DMS114 treated with DMSO at 0.1 percent for 48 hours (cell line): Measurements from ENCODE around the gene EFNA5.

Experiments used
- DNase-seq: peaks from one replicate; lab custom pipeline; 2025; ENCODE audit not compliant: unreplicated experiment; lab: John Stamatoyannopoulos, UW

Gene EFNA5

DNA sequence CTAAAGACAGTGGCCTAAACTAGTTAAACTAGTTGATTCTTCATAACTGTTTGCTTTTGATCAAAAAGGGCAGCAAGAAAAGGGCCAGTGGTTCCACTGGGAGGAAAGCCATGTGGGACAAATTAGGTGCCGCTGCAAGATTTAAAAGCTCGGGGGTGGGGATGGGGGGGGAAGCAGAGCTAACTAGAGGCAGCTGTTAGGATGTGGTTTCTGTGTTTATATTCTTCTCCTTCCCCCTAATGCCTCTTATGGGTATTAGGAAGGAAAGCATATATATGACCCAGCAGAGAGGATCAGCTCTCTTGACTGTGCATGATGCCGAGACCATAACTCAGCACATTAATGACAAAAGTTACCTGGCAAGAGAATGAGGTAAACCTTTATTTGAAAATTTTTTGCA, 65.7 kb downstream of the EFNA5 start:
- no peak for DNase-seq

DNA sequence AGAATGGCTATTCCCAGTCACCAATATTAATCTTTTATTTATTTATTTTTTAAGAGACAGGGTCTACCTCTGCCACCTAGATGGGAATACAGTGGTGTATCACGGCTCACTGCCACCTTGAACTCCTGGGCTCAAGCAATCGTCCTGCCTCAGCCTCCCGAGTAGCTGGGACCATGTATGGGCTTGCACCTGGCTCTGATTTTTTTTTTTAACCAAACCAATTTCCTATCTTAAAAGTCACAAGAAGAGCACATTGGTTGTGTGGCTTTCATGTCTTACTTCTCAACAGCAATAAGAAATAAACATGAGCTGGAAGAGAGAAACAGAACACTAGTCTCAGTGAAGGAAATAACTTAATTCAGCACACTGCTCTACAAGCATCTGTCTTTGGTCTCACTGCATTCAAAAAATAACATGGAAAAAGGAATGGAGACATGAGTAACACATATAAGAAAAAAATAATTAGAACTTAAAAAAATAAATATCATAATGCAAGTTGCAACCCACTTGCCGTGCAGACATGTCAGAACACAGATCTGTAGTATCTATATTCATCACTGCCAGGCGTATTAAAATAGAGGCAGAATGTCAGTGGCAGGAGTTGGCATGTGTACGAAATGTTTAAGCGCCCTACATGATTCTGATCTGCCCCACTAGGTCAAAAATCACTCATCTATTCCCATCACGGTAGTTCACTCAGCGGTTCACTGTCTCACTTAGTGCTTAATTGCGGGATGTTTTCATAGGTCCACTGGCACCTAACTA, 66.4 kb downstream of the EFNA5 start:
- DNase-seq, result no peak

DNA sequence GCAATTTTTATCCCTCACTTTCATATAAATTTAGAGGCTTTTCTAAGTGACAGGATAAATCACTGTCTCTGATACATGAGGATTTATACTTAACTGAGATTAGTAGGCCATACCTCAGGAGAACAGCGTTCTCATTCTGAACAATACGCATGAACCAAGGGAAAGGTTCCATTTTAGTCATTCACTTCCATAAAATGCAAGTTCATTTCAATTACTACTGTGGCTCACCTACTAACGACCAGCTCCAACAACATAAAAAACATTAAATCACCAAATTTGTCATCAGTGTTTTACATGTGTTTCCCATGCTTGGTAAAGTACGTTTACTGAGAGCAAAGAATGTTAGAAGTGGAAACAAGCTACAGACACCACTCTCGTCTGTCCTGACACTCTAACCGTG, 67.4 kb downstream of the EFNA5 start:
- no peak for DNase-seq

DNA sequence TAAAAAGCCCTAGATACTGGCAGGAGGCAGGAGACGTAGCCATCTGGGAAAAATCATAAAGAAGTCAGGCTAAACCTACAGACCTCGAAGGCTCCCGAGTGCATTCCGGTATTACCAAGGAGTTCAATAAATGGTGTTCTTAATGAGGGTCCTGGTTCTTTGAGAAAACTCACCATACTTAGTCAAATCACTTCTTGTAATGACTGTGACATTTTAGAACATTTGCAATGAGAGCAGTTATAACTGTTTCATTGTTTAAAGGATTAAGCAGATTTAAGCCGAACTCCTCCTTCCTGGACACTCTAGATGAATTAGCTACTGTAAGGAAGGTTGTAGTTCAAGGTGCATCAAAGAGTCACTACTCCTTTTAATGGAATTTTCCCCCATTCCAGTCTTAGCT, 67.8 kb downstream of the EFNA5 start:
- no peak for DNase-seq

DNA sequence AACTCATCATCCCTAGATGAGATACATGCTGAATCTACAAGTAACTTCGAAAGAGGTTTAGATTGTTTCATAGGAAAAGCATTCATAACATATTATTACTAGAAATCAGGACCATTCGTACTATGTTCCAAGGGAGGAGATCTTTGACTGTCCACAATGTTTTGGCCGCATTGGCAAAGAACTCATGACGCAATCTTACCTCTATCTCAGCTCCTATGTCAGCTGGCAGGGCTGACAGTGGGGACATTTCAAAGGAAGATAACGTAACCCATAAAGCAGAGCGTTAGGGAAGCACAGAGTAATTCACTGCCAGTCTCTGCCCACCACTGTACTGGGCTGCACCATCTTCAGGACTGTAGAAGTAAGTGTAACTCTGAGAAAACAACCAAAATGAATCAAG, 69.7 kb downstream of the EFNA5 start:
- no peak for DNase-seq

DNA sequence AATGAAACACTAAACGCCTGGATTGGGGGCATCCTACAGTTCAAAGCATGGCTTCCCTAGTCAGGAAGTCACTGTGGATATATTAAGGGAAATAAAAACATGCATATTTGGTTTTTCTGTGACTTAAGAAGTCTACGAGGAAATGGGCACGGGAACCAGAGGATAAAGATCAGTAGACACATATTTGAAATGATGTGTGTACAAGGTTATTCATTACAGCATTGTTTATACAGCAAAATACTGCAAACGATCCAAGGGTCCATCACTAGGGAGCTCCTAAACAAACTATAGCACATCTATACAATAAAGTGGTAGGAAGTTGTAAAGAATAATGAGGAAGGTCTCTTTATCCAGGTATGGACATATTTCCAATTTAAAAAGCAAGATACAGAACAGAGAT, 71.8 kb downstream of the EFNA5 start:
- no peak for DNase-seq

DNA sequence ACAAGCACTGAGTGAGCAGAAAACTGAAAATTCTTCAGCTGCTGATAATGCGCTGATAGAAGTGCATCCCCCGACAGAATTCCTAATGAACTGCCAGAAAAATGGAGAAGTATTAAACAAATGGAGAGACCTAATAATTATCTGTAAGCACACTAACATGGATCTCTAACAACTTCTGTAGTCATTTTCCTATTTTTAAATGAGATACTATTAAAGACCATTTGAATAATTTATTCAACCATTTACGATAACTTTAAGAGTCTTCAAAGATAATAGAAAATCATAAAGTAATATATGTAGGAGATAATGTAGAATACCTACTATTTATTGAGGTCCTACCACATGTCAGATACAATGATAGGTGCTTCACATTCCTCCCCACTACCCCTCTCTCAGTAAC, 72.9 kb downstream of the EFNA5 start:
- no peak for DNase-seq

DNA sequence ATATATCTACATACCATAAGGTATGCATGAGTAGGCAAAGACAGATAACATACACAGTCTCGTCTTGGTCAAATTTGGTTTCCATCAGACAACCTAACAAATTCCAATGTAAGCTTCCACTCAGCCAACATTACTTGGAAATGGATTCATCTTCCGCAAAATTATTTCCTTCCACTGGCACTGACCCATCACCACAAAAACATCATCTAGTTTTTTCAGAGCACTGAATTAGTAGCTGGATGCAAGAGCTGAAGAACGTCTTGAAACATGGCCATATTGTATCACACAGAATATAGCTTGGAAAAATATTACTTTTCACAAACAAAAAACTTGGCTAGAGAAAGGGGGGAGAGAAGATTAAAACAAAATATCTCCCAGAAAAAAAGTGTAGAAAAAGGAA, 73.5 kb downstream of the EFNA5 start:
- no peak for DNase-seq

DNA sequence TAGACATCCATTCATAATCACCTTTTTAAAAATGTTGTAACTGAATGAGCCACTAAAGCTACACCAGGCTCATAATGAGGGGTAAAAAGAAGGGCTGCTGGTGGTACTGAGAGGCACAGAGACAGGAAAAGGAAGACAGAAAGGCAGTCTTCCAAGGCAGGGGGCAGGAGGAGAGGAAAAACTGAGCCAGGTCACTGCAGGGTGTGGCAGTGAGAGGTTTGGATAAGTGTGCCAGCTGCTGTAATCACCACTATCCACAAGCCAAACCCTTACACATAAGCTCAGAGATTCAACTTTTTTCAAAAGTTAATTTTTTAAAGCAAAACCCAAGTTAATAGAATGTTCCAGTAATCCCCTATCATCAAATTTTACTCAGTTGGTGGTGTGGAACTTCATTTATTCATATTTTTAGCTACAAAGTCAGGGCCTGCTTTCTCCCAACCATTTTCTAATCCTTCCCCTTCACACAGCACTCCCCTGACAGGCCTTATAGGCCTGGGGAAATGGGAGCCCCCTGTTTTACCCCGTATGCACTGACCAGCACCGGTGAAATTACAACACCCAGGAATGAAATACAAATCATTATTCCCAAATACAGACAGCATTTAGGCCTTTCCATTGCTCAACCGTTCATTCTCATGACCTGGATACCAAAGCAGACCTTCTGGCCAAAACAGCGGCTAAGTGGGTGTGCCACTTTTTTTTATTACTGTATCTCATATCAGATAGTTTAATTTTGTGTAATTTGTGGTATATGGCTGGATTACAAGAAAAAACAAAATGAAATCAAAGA, 76.3 kb downstream of the EFNA5 start:
- DNase-seq, result no peak

DNA sequence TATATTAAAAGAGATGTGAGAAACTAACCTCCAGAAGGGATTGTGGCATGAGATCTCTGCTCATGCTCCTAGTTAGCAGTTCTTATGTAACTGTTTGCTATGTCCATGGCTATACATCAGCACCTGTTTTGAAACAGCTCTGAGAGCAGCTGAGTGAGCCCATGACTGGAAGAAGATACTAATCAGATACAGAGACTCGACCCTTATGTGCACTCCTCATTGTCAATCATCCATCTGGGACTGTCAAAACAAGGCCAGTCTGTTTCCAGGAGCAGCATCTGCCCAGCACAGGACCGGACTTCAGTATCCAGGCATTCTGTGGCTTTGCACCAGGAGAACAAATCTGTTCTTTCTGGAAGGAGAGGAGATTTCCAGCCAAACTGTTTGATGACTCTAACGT, 77.7 kb downstream of the EFNA5 start:
- no peak for DNase-seq

DNA sequence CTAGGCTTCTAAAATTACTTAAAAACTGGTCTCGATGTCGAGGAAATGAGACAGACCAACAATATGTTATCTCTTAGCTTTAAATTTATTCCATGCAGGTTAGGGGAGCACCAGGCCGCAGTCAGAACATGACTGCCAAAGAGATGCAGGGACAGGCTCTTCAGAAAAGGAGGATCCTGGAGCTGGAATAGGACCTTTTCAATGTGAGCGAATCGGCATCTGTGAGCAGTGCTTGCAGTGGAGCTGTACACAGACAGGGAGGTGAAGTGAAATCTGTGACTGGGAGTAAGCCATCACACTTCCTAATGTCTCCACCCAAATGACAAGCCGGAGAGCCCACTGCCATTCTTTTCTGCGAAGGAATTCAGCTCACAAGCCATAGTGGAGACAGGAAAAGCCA, 78.2 kb downstream of the EFNA5 start:
- DNase-seq, result no peak

DNA sequence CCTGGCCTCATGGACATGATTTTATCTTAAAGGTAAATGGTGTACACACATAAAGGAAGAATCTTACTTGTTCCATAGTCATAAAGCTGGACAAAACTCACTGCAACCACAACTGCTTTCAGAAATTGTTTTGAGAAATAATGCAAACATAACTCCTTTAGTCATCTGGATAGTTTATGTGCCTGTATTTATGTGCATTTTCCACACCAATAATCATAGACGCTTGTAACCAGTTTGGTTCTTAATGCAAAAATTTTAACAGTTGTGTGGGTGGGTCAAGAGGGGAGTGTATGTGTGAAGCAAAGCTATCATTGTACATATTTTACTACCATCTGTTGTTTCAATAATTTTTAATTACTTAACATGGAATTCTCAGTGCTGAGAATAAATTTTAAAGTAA, 80.1 kb downstream of the EFNA5 start:
- no peak for DNase-seq

DNA sequence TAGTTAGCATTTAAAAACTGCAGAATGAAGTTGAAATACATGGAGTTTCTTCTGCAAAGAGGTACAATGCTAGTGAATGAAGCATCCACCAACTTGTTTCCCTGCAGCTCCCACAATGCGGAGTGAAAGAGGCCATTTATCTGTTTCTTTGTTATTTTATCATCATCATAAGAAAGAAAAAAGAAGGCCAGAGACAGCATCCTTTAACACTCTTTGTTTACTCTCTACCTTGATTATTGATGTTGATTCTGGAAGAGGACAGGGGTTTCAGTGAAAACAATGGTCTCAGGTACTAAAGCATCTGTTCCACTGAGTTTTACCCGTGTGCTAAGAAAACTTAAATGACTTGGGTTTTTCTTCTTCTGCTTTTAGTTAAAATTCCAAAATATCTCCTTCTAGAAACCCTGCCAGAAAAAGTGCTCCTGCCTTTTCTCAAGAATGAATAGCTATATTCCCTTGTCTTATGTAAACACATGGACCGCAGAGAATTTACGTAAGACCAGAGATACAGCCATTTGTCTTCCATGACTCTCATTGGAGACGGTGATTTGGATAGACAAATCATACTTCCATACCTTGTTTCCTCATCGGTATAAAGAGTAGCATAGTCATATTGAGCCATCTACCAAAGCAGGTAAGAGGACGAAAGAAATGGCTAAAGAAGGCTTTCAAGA, 81.1 kb downstream of the EFNA5 start:
- DNase-seq, result no peak

DNA sequence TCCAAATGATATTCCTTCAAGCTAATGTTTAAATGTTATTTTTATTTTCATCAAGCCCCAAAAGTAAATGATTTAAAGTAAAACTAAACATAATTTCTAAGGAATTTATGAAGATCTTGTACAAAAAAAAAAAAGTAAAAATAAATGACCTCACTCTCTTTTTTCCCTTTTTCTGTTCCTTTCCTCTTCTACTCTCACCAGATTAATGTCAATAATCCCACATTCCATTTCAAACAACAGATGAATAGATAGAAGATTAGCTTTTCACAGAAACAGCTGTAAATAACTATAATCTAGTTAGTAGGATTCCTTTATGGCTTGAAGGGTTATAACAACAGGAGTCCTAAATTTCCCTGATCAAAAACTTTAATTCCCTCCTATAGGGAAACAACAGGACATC, 88.1 kb downstream of the EFNA5 start:
- DNase-seq, result no peak

DNA sequence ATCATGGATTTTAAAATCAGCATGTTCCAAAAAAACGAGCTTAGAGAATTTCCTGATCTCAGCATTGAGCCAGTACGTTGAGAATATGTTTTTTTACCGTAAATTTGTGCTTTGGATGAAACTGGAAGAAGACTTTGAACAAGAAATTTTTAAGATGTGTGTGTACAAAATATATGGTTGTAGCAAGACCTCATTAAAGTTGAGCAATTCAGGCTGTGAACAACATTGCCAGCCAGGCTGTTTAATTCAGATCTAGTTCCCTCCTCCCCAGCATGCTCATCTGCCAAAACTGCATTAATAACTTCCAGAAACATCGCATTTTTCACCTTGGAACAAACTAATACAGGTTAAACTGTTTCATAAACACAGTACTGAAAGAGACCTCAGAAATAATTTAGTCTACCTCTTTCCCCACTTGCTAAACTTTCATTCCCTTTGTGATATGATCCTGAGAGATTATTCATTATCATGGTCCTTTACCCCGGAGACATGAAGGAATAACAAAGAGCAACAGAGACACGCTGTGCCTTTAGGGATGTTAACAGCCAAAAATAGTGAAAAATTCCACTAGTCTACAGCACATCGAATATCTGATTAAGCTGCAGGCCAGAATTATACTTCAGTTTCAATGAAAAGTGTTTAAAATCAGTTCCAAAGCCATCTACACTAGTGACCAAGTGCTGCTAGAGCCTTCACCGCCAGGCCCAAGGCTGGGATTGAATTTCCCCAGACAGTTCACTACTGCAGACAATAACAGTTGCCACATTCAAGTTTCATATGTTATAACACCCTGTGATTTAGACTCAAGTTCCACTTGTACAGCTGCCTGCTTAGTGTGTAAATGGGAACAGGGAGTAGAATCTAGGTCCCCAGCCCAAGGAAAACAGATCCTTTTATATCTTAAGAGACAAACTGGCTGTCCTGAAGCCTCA, 89.6 kb downstream of the EFNA5 start:
- DNase-seq, result no peak

DNA sequence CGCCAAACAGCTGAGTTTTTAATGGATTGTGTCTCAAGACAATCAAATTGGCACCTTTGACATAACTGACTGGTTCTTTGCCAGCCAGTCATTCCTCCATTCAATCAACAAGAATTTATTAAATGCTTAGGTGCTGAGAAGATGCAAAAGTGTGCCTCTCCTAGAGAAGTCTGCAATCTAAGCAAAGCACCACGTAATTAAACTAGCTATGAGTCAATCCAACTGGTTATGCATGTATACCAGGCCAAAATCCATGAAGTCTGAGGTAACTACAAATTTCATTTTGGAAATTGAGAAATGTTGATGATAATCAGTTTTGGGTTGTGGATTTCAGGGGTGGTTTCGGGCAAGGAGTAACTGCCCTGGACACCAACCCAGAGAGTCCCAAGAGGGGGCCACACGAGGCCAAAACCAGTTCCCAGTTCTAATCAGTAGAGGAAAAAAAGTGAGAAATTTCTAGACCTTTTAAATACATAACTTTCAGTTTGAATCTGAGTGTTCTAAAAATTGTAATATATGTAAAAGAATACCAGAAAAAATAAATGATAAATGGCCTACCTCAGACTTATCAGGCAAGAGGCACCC, 92.6 kb downstream of the EFNA5 start:
- DNase-seq, result no peak

DNA sequence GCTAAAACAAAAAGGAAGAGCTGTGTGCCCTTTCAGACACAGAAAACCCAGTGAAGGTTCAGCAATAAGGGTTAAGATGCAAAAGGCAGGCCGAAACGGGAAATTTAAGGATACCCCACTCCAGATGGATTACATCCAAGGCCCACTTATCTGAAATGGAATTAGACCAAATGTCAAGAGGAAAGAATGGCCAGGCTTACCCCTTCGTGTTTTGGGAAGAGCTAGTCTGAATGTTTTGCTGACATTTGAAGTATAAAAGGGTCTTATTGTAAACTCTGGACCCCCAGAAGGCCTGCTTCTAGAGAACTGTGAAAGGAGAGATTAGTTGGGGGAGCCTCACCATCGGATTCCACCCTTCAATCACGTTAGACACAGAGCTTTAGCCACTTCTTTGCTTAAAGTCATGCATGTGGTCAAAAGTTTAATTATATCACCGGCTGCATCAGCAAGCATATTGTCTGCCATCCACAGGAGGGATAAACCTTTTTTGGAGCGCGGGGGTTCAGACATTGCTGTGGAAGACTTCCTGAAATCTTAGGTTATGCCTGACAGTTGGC, 93.3 kb downstream of the EFNA5 start:
- no peak for DNase-seq

DNA sequence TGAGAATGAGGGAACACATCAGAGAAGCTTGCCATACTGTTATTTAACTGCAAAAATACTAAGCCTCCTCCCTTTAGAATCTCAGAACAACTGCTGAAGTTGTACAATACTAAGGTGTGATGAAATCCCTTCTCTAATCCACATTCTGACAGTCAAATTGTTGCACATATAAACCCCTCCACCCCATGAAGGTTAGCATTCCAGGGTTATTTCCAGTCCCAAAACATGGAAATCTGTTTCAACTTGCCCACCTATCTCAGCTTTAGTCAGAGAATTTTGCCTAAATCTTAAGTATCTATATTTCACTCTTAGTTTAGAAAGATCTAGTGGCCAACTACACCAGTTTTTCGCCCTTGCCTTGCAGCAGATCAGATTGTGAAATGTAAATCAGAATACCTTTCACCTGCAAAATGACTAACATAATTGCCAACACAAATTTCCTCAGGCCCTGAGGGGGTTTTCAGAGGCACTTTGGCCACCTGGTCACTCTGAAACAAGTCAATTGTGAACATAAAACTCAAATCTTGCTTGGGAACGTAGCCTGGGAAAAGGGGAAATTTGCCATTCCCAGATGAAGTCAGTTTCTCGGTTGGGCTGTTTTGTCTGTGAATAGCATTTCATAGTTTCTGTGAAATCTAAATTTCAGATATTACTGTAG, 93.9 kb downstream of the EFNA5 start:
- no peak for DNase-seq

DNA sequence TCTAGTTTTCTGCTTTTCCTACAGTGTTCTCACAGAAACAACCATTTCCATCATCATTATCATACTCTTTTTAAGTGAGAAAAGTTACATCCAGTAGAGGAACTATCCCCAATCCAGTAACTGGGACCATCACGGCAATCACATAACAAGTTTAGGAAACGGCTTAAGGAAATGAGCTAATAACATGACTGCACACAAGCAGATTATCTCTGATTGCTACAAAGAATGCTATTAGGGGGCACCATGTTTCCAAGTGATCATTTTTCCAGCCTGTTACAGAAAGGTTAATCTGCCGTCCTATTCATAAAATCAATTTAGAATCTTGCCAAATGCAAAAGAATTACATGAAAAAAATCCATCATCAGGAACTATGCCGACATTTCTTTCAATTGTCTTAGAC, 94.6 kb downstream of the EFNA5 start:
- no peak for DNase-seq

DNA sequence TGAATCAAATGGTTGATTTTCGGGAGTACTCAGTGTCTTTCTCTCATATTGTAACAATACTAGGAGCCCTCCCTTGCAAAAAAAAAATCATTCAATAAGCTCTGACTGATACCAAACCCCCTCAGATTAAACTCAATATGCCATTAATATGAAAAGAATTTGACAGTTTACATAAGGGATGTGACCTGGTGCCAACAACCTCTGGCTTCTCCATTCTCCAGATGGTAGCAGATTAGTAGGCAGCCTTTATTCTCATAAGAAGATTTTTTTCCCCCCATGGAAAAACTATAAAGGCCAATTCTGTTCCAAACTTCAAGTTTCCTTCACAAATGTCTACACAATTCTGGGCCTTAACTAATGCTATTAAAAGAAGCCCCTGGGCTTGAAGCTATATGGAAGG, 96.5 kb downstream of the EFNA5 start:
- no peak for DNase-seq
